H1 (cell line): ENCODE data around the gene AFF1.

Source experiments
- CHD2 ChIP-seq: IDR thresholded peaks from 2 replicates; pipeline ENCODE4 v1.6.1; 2012; ENCODE audit warnings: low read length, improper control_type of control experiment
- EP300 ChIP-seq, 2 experiments: IDR thresholded peaks; 1 replicate in 1 of 2; 2 replicates in 1 of 2; pipeline ENCODE4 v1.6.1; 2011 to 2012; ENCODE audit warnings: low read depth in 2 of 2, low read length in 2 of 2, mild to moderate bottlenecking in 2 of 2, borderline replicate concordance in 1 of 2, inconsistent platforms in 1 of 2, moderate library complexity in 1 of 2
- MAX ChIP-seq: IDR thresholded peaks from 2 replicates; pipeline ENCODE4 v1.6.1; 2012; ENCODE audit warnings: inconsistent platforms
- TEAD4 ChIP-seq: IDR thresholded peaks from 2 replicates; pipeline ENCODE4 v1.6.1; 2012; ENCODE audit warnings: low read depth, low read length, inconsistent platforms, mixed read lengths
- YY1 ChIP-seq: IDR thresholded peaks from 2 replicates; pipeline ENCODE4 v1.6.1; 2011; ENCODE audit warnings: low read depth, mild to moderate bottlenecking, low read length
- TF ChIP-seq, protein P1 (sequence below), 3 experiments: IDR thresholded peaks; 1 replicate in 2 of 3; 2 replicates in 1 of 3; pipeline versions ENCODE4 v1.5.1 to v1.6.1; 2011; ENCODE audit warnings: low read length in 3 of 3, mild to moderate bottlenecking in 3 of 3, inconsistent platforms in 2 of 3, low read depth in 1 of 3, moderate library complexity in 1 of 3; ENCODE audit not compliant: insufficient read depth in 1 of 3; ENCODE audit errors: control extremely low read depth in 1 of 3

- TF ChIP-seq TEAD4, result no peak
- no peak for TF ChIP-seq CHD2
- TF ChIP-seq, protein P1, sequence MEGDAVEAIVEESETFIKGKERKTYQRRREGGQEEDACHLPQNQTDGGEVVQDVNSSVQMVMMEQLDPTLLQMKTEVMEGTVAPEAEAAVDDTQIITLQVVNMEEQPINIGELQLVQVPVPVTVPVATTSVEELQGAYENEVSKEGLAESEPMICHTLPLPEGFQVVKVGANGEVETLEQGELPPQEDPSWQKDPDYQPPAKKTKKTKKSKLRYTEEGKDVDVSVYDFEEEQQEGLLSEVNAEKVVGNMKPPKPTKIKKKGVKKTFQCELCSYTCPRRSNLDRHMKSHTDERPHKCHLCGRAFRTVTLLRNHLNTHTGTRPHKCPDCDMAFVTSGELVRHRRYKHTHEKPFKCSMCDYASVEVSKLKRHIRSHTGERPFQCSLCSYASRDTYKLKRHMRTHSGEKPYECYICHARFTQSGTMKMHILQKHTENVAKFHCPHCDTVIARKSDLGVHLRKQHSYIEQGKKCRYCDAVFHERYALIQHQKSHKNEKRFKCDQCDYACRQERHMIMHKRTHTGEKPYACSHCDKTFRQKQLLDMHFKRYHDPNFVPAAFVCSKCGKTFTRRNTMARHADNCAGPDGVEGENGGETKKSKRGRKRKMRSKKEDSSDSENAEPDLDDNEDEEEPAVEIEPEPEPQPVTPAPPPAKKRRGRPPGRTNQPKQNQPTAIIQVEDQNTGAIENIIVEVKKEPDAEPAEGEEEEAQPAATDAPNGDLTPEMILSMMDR (IDR thresholded peaks at IDR 0.05; ENCODE audit: control extremely low read depth in 1 of 3, insufficient read depth in 1 of 3, low read depth in 1 of 3, low read length in 3 of 3), result no peak
- TF ChIP-seq EP300 (IDR thresholded peaks at IDR 0.05; ENCODE audit: borderline replicate concordance in 1 of 2, low read depth in 2 of 2, low read length in 2 of 2), result no peak
- no peak for TF ChIP-seq MAX
- no peak for TF ChIP-seq YY1
Observed at GRCh38 chr4:87166296-87166854, 231.6 kb downstream of the AFF1 start.
